HEK293 (cell line): Measurements from ENCODE around the gene TET3.
A peak's percentile ranks its signal among the peaks of the same experiment; 100 is the strongest.

Source experiments
- CTCF ChIA-PET: fragments of 350-600 bp; formaldehyde crosslinking; extraction: SDS; loops from one replicate; lab custom pipeline; 2021; ENCODE audit warnings: antibody characterized with exemption; lab: Yijun Ruan, JAX
- POLR2A ChIA-PET: fragments of 300-600 bp; formaldehyde crosslinking; extraction: SDS; loops from one replicate; lab custom pipeline; 2020; ENCODE audit warnings: antibody characterized with exemption, inconsistent platforms; lab: Yijun Ruan, JAX
- H3K27ac ChIP-seq: fragments of 200-500 bp; sonication (Bioruptor generic); 2 replicates; pipeline ENCODE4 v1.5.1; 2014; ENCODE audit warnings: low read depth, low read length, control low read depth, inconsistent platforms; ENCODE audit errors: extremely low read depth
- H3K36me3 ChIP-seq, 2 experiments: fragments of 200-500 bp in 1 of 2; sonication (Bioruptor generic) in 1 of 2; 1 replicate in 1 of 2; 2 replicates in 1 of 2; pipeline ENCODE4 v1.5.1; 2014 to 2017; ENCODE audit warnings: inconsistent platforms in 2 of 2, low read length in 2 of 2; ENCODE audit not compliant: control insufficient read depth in 2 of 2, insufficient read depth in 1 of 2
- H3K4me1 ChIP-seq: fragments of 200-500 bp; sonication (Bioruptor generic); 2 replicates; pipeline ENCODE4 v1.5.1; 2014; ENCODE audit warnings: mild to moderate bottlenecking, low read length, inconsistent platforms; ENCODE audit not compliant: control insufficient read depth, insufficient read depth
- H3K4me3 ChIP-seq: 2 replicates; pipeline ENCODE4 v1.5.1; 2011; ENCODE audit warnings: low read depth, mild to moderate bottlenecking, control low read depth, low read length, moderate library complexity
- H3K9me3 ChIP-seq: fragments of 200-500 bp; sonication (Bioruptor generic); 2 replicates; pipeline ENCODE4 v1.5.1; 2014; ENCODE audit warnings: low read depth, low read length, inconsistent platforms; ENCODE audit not compliant: control insufficient read depth, insufficient read depth
- ATF2 ChIP-seq: fragments of 450-650 bp; formaldehyde crosslinking; IDR thresholded peaks from 2 replicates; pipeline ENCODE4 v1.5.1; 2016; ENCODE audit warnings: missing biosample characterization, missing genetic modification characterization, low read depth
- GLIS1 ChIP-seq: fragments of 450-650 bp; formaldehyde crosslinking; IDR thresholded peaks from 2 replicates; pipeline ENCODE4 v1.5.1; 2016; ENCODE audit warnings: missing biosample characterization, missing genetic modification characterization
- KLF1 ChIP-seq: fragments of 450-650 bp; formaldehyde crosslinking; IDR thresholded peaks from 2 replicates; pipeline ENCODE4 v1.5.1; 2016; ENCODE audit warnings: missing biosample characterization, missing genetic modification characterization
- KLF10 ChIP-seq: fragments of 450-650 bp; IDR thresholded peaks from 2 replicates; pipeline ENCODE4 v1.5.1; 2018; ENCODE audit warnings: missing biosample characterization, mild to moderate bottlenecking, missing genetic modification characterization
- KLF7 ChIP-seq: fragments of 450-650 bp; formaldehyde crosslinking; IDR thresholded peaks from 2 replicates; pipeline ENCODE4 v1.5.1; 2016; ENCODE audit warnings: missing biosample characterization, missing genetic modification characterization, borderline replicate concordance
- MYNN ChIP-seq: fragments of 450-650 bp; formaldehyde crosslinking; IDR thresholded peaks from 2 replicates; pipeline ENCODE4 v1.5.1; 2016; ENCODE audit warnings: missing biosample characterization, missing genetic modification characterization, borderline replicate concordance
- OVOL3 ChIP-seq: fragments of 450-650 bp; formaldehyde crosslinking; IDR thresholded peaks from 2 replicates; pipeline ENCODE4 v1.5.1; 2016; ENCODE audit warnings: missing biosample characterization, missing genetic modification characterization
- PATZ1 ChIP-seq: fragments of 450-650 bp; formaldehyde crosslinking; IDR thresholded peaks from 2 replicates; pipeline ENCODE4 v1.5.1; 2016; ENCODE audit warnings: missing biosample characterization, missing genetic modification characterization
- RBAK ChIP-seq: fragments of 450-650 bp; formaldehyde crosslinking; IDR thresholded peaks from 2 replicates; pipeline ENCODE4 v1.5.1; 2016; ENCODE audit warnings: missing biosample characterization, missing genetic modification characterization
- SETDB1 ChIP-seq: IDR thresholded peaks from one replicate; pipeline ENCODE4 v1.6.1; 2017; ENCODE audit warnings: mild to moderate bottlenecking, low read length, moderate library complexity, mixed read lengths; ENCODE audit not compliant: insufficient read length
- ZBTB20 ChIP-seq: fragments of 450-650 bp; formaldehyde crosslinking; IDR thresholded peaks from 2 replicates; pipeline ENCODE4 v1.5.1; 2016; ENCODE audit warnings: missing biosample characterization, missing genetic modification characterization
- ZBTB21 ChIP-seq: fragments of 450-650 bp; formaldehyde crosslinking; IDR thresholded peaks from 2 replicates; pipeline ENCODE4 v1.5.1; 2017; ENCODE audit warnings: missing biosample characterization, missing genetic modification characterization
- ZBTB44 ChIP-seq: fragments of 450-650 bp; IDR thresholded peaks from 2 replicates; pipeline ENCODE4 v1.5.1; 2018; ENCODE audit warnings: missing biosample characterization, mild to moderate bottlenecking, missing genetic modification characterization
- ZBTB8A ChIP-seq: fragments of 450-650 bp; formaldehyde crosslinking; IDR thresholded peaks from 2 replicates; pipeline ENCODE4 v1.5.1; 2016; ENCODE audit warnings: missing biosample characterization, missing genetic modification characterization
- ZNF121 ChIP-seq: fragments of 450-650 bp; formaldehyde crosslinking; IDR thresholded peaks from 2 replicates; pipeline ENCODE4 v1.5.1; 2016; ENCODE audit warnings: missing biosample characterization, missing genetic modification characterization
- ZNF140 ChIP-seq: fragments of 450-650 bp; formaldehyde crosslinking; IDR thresholded peaks from 2 replicates; pipeline ENCODE4 v1.5.1; 2016; ENCODE audit warnings: missing biosample characterization, missing genetic modification characterization
- ZNF146 ChIP-seq: fragments of 450-650 bp; formaldehyde crosslinking; IDR thresholded peaks from 2 replicates; pipeline ENCODE4 v1.5.1; 2016; ENCODE audit warnings: missing biosample characterization, missing genetic modification characterization
- ZNF202 ChIP-seq: fragments of 450-650 bp; formaldehyde crosslinking; IDR thresholded peaks from 2 replicates; pipeline ENCODE4 v1.5.1; 2016; ENCODE audit warnings: missing biosample characterization, missing genetic modification characterization, borderline replicate concordance
- ZNF335 ChIP-seq: fragments of 450-650 bp; formaldehyde crosslinking; conservative IDR thresholded peaks from 2 replicates; pipeline ENCODE4 v1.5.1; 2016; ENCODE audit warnings: missing biosample characterization, missing genetic modification characterization
- ZNF394 ChIP-seq: fragments of 450-650 bp; formaldehyde crosslinking; IDR thresholded peaks from 2 replicates; pipeline ENCODE4 v1.5.1; 2016; ENCODE audit warnings: missing biosample characterization, missing genetic modification characterization, mild to moderate bottlenecking, moderate library complexity, borderline replicate concordance
- ZNF571 ChIP-seq: fragments of 450-650 bp; formaldehyde crosslinking; IDR thresholded peaks from 2 replicates; pipeline ENCODE4 v1.5.0; 2017; ENCODE audit warnings: missing biosample characterization, missing genetic modification characterization
- ZNF610 ChIP-seq: fragments of 450-650 bp; formaldehyde crosslinking; IDR thresholded peaks from 2 replicates; pipeline ENCODE4 v1.5.1; 2016; ENCODE audit warnings: missing biosample characterization, missing genetic modification characterization, borderline replicate concordance
- ZNF660 ChIP-seq: fragments of 450-650 bp; IDR thresholded peaks from 2 replicates; pipeline ENCODE4 v1.5.1; 2018; ENCODE audit warnings: missing biosample characterization, mild to moderate bottlenecking, missing genetic modification characterization
- ZNF677 ChIP-seq: fragments of 450-650 bp; IDR thresholded peaks from 2 replicates; pipeline ENCODE4 v1.5.0; 2018; ENCODE audit warnings: missing biosample characterization, mild to moderate bottlenecking, missing genetic modification characterization, moderate library complexity
- ZNF707 ChIP-seq: fragments of 450-650 bp; formaldehyde crosslinking; IDR thresholded peaks from 2 replicates; pipeline ENCODE4 v1.5.1; 2016; ENCODE audit warnings: missing biosample characterization, missing genetic modification characterization
- ZSCAN4 ChIP-seq: fragments of 450-650 bp; formaldehyde crosslinking; IDR thresholded peaks from 2 replicates; pipeline ENCODE4 v1.5.1; 2017; ENCODE audit warnings: missing biosample characterization, missing genetic modification characterization
- ZXDB ChIP-seq: fragments of 450-650 bp; formaldehyde crosslinking; IDR thresholded peaks from 2 replicates; pipeline ENCODE4 v1.5.1; 2016; ENCODE audit warnings: missing biosample characterization, missing genetic modification characterization

Gene TET3

GRCh38 chr2:73981081-73982001 is 3.4 kb upstream of the TET3 start (continued):
- TF ChIP-seq SETDB1: no peak
- TF ChIP-seq ZNF335 (tag by site-specific recombination): peak; percentile 61
- TF ChIP-seq ZNF140 (tag by site-specific recombination): no peak
- no peak for TF ChIP-seq KLF10
- no peak for TF ChIP-seq ZNF202 (tag by site-specific recombination)
- TF ChIP-seq ZBTB20: peak; percentile 99
- TF ChIP-seq ZNF677: no peak
- TF ChIP-seq ZBTB8A: peak; percentile 84
- TF ChIP-seq OVOL3 (tag by site-specific recombination): no peak
- TF ChIP-seq GLIS1 (tag by site-specific recombination): peak; percentile 76; the same call in 1 of the 2 replicates
- peak; percentile 58; the same call in 1 of the 2 replicates for TF ChIP-seq PATZ1 (tag by site-specific recombination)

GRCh38 chr2:73982140-73982617 is 2.5 kb upstream of the TET3 start:
- no peaks in the 10 kb centered on the region for H3K9me3 ChIP-seq
- ChIA-PET POLR2A (interaction anchor here (0.5 to 2.2 kb wide), 5 partner anchors 11 to 218 kb away, joined by 3 to 8 read pairs (median 5); partner anchors contain the start of gene STAMBP), CTCF (interaction anchor here (0.6 to 0.8 kb wide), 3 partner anchors 19 to 474 kb away, joined by 3 read pairs; no protein-coding TSS in a partner anchor)
- H3K4me1 ChIP-seq: peaks cover 18% of the 10 kb centered on the region
- peaks cover 0 to 12% of the 10 kb centered on the region in 2 experiments; a peak in 1 of 3 replicates for H3K36me3 ChIP-seq
- H3K4me3 ChIP-seq: no peak overlapping the region
- H3K27ac ChIP-seq: no peak overlapping the region
- TF ChIP-seq ZNF660 (tag by site-specific recombination): no peak
- TF ChIP-seq MYNN (tag by site-specific recombination): no peak
- no peak for TF ChIP-seq KLF10
- no peak for TF ChIP-seq ZBTB21 (tag by site-specific recombination)
- TF ChIP-seq GLIS1 (tag by site-specific recombination): peak; percentile 22; the same call in 1 of the 2 replicates
- no peak for TF ChIP-seq ZNF146 (tag by site-specific recombination)
- TF ChIP-seq ZNF394 (tag by site-specific recombination): peak; percentile 27; the same call in 1 of the 2 replicates
- TF ChIP-seq PATZ1 (tag by site-specific recombination): peak; percentile 54
- TF ChIP-seq KLF1 (tag by site-specific recombination): peak; percentile 33; the same call in 1 of the 2 replicates
- no peak for TF ChIP-seq ZSCAN4 (tag by site-specific recombination)
- TF ChIP-seq RBAK (tag by site-specific recombination): no peak
- no peak for TF ChIP-seq ZNF610 (tag by site-specific recombination)
- no peak for TF ChIP-seq ZNF707 (tag by site-specific recombination)
- TF ChIP-seq ZNF121 (tag by site-specific recombination): no peak
- no peak for TF ChIP-seq ZNF571 (tag by site-specific recombination)
- no peak for TF ChIP-seq ZXDB (tag by site-specific recombination)
- no peak for TF ChIP-seq ZNF677
- no peak for TF ChIP-seq ATF2 (tag by site-specific recombination)
- TF ChIP-seq ZBTB44 (tag by site-specific recombination): no peak
- TF ChIP-seq KLF7 (tag by site-specific recombination): no peak
